GM19467 (cell line): Measurements from ENCODE around the gene MXI1.
"Not testable (repeated sequence)": the region's sequence is repeated elsewhere in the genome, so short reads cannot be mapped to it uniquely, and the experiment has no call there.

Experiments
- ATAC-seq: cut with Tn5 transposase; IDR thresholded peaks from one replicate; pipeline ENCODE4 v1.9.1; 2021; ENCODE audit warnings: mild to moderate bottlenecking, moderate library complexity; ENCODE audit not compliant: unreplicated experiment

Gene MXI1

DNA sequence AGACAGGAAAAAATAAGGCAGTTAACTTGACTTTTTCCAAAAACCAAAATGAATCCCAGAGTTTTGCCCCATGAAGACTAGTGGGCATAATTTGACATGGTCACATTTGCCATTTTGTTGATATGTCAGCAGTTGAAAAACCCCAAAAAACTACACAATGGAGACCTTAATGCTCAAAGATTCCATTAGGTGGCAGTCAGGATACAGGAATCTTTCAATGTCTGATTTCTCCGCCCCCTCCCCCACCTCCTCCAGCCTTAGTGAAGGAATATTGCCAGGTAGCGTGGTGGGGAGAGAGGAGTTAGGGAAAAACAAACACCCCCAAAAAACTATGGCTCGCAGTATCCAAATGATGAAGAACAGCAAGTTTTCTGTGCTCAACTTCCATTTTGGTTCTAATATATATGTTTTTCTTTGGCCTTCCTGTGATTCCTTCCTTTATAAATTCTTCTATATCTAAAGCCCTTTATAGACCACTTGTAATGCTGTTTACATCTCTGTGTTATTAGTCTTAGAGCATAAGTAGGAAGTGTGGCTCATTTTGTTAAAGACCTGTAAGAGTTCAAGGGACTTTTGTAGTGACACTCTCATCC, 104.0 kb downstream of the MXI1 start:
- ATAC-seq, result no peak

DNA sequence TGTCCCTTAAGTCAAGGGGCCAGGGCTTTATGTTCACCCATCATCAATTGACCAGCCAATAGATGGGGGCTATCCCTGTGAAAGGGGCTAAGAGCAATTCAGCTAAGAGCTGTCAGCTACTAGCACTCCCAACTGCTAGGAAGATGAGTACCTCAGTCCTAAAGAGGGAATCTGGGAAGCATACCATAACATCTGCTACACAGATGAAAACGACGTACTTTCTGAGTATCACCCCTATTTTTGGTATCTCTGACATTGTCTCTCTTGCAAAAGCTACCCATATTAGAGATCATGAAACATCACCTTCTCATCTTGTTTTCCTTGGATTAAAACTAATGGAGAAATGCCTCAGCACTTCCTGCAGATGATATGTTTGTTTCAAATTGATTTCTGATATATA, 104.8 kb downstream of the MXI1 start:
- no peak for ATAC-seq

DNA sequence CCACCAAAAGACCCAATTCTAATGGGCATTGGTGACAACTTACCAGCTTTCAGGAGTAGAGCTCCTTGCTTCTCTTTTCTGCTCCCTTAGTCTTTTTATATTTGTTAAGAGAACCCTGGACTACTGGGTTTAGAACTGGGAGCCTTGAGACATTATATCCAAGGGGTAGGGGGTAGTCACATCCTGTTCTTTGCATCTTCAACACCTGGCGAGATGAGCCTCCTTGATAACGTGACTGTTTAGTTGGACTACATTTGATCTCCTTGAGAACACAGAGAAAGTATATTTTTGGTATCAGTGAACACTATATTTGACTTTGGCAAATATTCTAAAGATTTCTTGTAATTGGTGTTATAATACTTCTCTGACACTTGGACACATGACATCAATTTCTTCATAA, 106.3 kb downstream of the MXI1 start:
- ATAC-seq, result no peak

DNA sequence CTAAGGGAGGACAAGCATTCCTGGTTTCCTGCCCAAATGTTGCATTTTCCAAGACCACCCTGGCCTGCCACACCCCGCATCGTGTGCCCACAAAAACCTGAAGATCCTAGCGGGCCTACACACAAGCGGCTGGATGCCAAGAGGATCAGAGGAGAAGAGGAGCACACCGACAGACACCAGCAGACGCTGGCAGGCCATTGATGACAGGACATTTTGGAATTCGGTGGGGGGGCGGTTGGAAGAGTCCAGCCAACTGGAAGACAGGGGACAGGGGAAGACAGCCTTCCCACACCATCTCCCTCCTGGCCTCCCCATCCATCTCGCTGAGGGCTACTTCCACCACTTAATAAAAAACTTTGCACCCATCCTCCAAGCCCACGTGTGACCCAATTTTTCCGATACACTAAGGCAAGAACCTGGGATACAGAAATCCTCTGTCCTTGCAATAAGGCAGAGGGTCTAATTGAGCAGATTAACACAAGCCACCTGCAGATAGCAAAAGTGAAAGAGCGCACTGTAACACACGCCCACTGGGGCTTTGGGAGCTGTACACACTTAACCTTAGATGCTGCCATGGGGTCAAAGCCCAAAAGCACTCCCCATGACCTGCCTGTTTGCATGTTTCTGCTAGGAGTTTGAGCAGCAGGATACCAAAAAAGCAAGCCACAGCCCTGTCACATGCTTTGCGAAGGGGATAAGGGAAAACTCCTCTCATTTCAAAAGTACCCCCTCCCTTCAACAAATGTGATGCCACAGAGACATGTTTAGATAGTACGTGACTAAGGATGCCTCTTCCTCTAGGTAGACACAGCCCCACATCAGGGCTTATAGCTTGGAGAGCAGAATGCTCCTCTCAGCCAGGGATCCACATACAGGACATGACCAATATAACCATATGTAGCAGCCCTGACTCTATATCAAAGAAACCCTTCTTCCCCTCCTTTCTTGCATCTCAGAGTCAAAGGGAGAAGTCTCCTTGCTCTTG, 110.8 kb downstream of the MXI1 start:
- no peak for ATAC-seq

GRCh38 chr10:110321869-110322620, 114.6 kb downstream of the MXI1 start:
- ATAC-seq, result no peak

DNA sequence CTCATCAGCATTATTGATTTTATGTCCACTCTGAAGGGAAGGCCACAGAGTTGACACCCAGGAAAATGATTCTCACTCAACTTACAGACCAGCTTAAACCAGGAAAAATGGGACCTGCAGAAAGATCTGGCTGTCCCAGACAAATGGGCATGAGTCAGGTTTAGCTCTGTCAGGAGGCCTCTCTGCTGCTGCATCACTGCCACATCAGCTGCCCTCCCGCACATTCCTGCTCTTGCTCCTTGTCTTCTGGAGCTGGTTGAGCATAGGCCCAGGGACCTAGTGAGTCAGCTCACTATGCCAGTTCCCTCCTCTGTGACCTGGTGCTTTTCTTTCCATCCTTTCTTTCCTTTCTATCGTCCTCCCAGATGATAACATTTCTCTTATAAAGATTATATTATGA, 116.1 kb downstream of the MXI1 start:
- ATAC-seq, result no peak

DNA sequence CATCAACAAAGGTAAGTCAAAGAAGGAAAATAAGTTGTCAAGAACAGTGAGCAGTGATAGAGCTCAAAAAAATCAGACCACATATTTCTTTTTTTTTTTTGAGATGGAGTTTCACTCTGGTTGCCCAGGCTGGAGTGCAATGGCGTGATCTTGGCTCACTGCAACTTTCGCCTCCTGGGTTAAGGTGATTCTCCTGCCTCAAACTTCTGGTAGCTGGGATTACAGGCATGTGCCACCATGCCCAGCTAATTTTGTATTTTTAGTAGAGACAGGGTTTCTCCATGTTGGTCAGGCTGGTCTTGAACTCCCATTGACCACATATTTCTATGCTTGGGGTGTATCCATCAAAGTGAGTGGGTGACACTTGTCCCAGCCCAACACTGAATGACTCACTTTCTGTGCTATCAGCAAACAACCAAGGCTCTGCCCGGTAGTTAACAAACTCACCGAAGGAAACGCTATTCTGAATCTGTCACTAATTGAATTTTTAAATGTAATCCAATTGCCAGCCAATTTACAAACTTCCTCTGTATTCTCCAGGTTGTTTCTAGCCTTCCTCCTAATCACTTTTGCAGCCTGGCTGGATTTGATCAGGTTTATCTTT, 116.9 kb downstream of the MXI1 start:
- ATAC-seq, result no peak

- peak; percentile 46 for ATAC-seq
Measured at GRCh38 chr10:110324805-110325280, 117.4 kb downstream of the MXI1 start.

GRCh38 chr10:110326351-110327032, 119.1 kb downstream of the MXI1 start:
- no peak for ATAC-seq

DNA sequence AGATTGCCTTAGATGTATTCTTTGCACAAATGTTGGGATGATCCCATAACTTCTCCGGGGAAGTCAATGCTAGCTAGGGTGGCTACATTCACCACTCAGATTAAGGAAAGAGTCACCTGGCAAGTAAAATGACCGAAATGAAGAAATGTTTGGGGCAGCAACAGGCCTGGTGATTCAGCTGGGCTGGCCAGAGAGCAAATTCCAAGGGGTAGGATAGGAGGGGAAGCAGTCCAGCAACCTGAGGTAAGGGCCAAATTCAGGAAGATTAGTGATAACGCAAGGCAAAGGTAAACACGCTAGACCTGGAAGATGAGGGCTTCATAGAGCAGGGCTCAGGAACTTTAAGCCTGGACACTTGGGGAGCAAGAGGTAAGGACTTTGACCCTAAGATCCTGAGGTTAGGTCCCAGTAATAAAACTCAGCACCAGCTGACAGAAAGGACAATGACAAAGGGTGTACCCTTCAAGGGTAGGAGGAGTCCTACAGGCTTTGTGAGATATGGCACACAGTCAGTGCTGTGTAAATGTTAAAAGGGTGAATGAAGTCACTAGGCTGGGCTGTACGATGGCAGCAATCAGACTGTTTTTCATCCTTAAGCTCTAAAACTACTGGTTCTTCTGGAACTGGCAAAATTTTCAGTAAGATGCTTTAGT, 120.0 kb downstream of the MXI1 start:
- no peak for ATAC-seq

DNA sequence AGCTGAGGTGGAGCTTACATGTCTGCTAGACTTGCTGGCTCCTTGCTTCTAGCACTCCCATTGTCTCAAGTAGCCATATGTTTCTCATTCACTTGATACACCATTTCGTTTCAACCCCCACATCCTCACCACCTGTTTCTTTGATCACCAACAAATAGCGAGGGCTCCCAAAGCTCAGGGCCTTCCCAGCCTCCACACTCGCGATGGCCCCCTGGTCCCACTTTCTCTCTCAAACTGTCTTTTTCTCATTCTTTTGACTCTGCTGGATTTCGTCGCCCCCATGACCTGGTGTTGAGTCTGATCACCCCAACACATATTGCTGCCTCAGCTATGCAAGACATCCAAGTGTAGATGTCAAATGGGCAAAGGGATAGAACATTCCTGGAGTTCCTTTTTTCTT, 123.3 kb downstream of the MXI1 start:
- no peak for ATAC-seq

DNA sequence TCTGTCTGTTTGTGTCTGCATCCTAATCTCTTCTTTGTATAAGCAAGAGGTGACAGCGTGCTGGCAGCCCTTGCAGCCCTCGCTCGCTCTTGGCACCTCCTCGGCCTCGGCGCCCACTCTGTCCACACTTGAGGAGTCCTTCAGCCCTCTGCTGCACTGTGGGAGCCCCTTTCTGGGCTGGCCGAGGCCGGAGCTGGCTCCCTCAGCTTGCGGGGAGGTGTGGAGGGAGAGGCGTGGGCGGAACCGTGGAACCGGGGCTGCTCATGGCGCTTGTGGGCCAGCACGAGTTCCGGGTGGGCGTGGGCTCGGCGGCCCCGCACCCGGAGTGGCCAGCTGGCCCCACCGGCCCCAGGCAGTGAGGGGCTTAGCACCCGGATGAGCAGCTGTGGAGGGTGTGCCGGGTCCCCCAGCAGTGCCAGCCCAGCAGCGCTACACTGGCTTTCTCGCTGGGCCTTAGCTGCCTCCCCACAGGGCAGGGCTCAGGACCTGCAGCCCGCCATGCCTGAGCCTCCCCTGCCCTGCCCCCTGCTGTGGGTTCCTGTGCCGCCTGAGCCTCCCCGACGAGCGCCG, 123.9 kb downstream of the MXI1 start:
- ATAC-seq, result not testable (repeated sequence)

GRCh38 chr10:110334061-110334656, 126.8 kb downstream of the MXI1 start:
- no peak for ATAC-seq

DNA sequence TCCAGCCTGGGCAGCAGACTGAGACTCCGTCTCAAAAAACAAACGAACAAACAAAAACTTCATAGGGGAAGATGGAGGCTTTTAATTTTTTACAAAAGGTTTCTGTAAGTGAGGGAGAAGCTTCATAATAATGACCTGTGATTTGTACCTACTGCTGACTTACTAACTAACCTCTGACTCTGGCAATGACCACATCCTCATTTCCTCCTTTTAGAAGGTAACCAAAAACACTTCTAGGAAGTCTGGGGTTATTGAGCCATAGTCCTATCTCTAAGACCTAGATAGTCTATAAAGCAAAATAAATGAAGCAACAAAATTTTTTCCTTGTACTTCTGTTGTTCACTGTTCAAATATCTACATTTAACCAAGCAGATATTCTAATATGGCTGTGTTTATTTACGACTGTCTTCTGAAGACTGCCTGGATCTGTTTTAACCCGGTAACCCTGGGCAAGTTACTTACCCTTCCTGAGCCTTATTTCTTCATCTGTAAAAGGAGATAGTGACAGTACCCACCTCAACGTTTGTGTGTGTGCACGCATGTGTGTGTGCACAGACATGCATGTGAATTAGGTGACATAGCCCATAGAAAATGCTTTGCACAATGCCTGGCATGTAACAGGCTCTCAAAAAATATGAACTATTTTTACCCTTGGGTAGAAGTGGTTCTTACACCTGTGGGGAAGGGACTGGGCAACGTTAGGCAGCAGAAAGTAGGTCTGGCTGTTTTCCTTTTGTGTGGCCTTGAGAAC, 128.1 kb downstream of the MXI1 start:
- no peak for ATAC-seq

DNA sequence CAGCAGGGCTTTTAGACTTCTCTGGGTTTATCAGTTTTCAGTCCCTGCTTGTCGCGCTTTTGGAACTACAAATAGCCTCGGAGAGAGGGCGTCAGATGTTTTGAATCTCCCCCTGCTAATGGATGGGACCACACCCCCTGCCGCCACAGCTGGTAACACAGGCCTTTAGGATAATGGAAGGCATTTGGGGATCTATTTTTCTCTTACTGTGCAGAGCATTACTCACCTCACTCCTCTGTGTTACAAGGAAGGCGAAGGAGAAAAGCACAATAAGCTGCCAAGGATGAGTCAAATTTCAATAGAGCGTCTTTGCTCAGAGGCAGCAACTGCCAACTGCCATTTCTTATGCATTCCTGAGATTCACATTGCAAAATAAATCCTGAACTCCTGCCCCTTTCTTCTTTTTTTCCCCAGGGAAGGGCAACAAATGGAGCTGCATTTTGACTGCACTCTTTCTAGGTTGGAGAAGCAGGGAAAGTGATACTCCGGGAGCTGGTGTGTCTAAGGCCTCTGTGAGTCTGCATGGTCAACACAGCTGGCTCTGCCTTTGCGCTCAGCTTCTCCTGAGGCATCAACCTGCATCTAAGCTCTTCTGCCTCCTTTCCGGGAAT, 128.8 kb downstream of the MXI1 start:
- ATAC-seq, result no peak
